H1 (cell line): ENCODE measurements around the gene SRSF8. TPM values are rescaled to one million over a fixed set of nuclear protein-coding genes. Genes with fewer than 3 reads are reported as not detected.

ENCODE experiments used
- CTCF ChIA-PET: fragments of 300-600 bp; sonication (Branson Sonifier 250); formaldehyde crosslinking; loops from one replicate; lab custom pipeline; 2021; ENCODE audit not compliant: partially characterized antibody; lab: Charles Lee
- POLR2A ChIA-PET: fragments of 300-600 bp; sonication (Branson Sonifier 250); formaldehyde crosslinking; loops from one replicate; lab custom pipeline; 2021; ENCODE audit warnings: inconsistent platforms; ENCODE audit not compliant: partially characterized antibody; lab: Charles Lee
- DNase-seq, 2 experiments: peaks; one replicate each; pipeline versions ENCODE4 v3.0.0 to v3.0.0-alpha.2; 2010 to 2022; ENCODE audit warnings: low spot score in 2 of 2, low read depth in 1 of 2, mixed read lengths in 1 of 2
- FAIRE-seq: peaks from 2 replicates; lab custom pipeline; 2011; peaks lifted over from hg19 to GRCh38; lab: Jason Lieb, UNC
- H2AFZ ChIP-seq: 2 replicates; pipeline ENCODE4 v1.8.1; 2012; ENCODE audit warnings: low read length, inconsistent platforms
- H2AK5ac ChIP-seq: 2 replicates; pipeline ENCODE4 v1.6.1; 2013; ENCODE audit warnings: low read depth, low read length
- H2BK120ac ChIP-seq: replicated peaks from 2 replicates; pipeline ENCODE3; 2013; ENCODE audit warnings: low read depth, low read length, inconsistent platforms
- H2BK12ac ChIP-seq: 2 replicates; pipeline ENCODE4 v1.6.1; 2013; ENCODE audit warnings: low read depth, low read length
- H2BK15ac ChIP-seq: 2 replicates; pipeline ENCODE4 v1.6.1; 2013; ENCODE audit warnings: low read length
- H2BK20ac ChIP-seq: 2 replicates; pipeline ENCODE4 v1.6.1; 2013; ENCODE audit warnings: low read length
- H2BK5ac ChIP-seq: 2 replicates; pipeline ENCODE4 v1.6.1; 2013; ENCODE audit warnings: low read depth, low read length
- H3K14ac ChIP-seq: 2 replicates; pipeline ENCODE4 v1.6.1; 2013; ENCODE audit warnings: inconsistent platforms; ENCODE audit not compliant: insufficient read length
- H3K18ac ChIP-seq: 2 replicates; pipeline ENCODE4 v1.6.1; 2013; ENCODE audit warnings: low read length; ENCODE audit errors: extremely low read depth
- H3K23ac ChIP-seq: 2 replicates; pipeline ENCODE4 v1.6.1; 2013; ENCODE audit warnings: inconsistent platforms; ENCODE audit not compliant: insufficient read length
- H3K23me2 ChIP-seq: 2 replicates; pipeline ENCODE4 v1.6.1; 2013; ENCODE audit warnings: low read depth, low read length
- H3K27ac ChIP-seq: 2 replicates; pipeline ENCODE4 v1.6.1; 2011; ENCODE audit warnings: low read depth, low read length, inconsistent platforms
- H3K27me3 ChIP-seq, 4 experiments: replicated peaks in 1 of 4; 1 replicate in 1 of 4; 2 replicates in 3 of 4; pipeline versions ENCODE4 v1.6.1 to v1.8.1; 2011 to 2013; ENCODE audit warnings: low read length in 3 of 4, mild to moderate bottlenecking in 3 of 4, inconsistent platforms in 2 of 4, mixed read lengths in 2 of 4, moderate library complexity in 1 of 4; ENCODE audit not compliant: control insufficient read depth in 3 of 4, insufficient read depth in 3 of 4; ENCODE audit errors: extremely low read depth in 1 of 4
- H3K36me3 ChIP-seq, 4 experiments: 2 replicates each; pipeline versions ENCODE4 v1.6.1 to v1.8.1; 2011 to 2013; ENCODE audit warnings: mild to moderate bottlenecking in 4 of 4, low read length in 3 of 4, moderate library complexity in 2 of 4, control low read depth in 1 of 4, inconsistent platforms in 1 of 4; ENCODE audit not compliant: insufficient read depth in 4 of 4, control insufficient read depth in 2 of 4
- H3K4ac ChIP-seq: replicated peaks from 2 replicates; pipeline ENCODE3; 2013; ENCODE audit warnings: low read length, low read depth, mixed read lengths, inconsistent platforms; ENCODE audit not compliant: insufficient read length
- H3K4me1 ChIP-seq, 4 experiments: replicated peaks in 1 of 4; 1 replicate in 1 of 4; 2 replicates in 3 of 4; pipeline versions ENCODE4 v1.6.1 to v1.8.1; 2011 to 2013; ENCODE audit warnings: low read length in 3 of 4, inconsistent platforms in 2 of 4, mixed read lengths in 1 of 4; ENCODE audit not compliant: insufficient read depth in 4 of 4, control insufficient read depth in 3 of 4
- H3K4me2 ChIP-seq, 2 experiments: 2 replicates each; pipeline versions ENCODE4 v1.6.1 to v1.8.1; 2011 to 2013; ENCODE audit warnings: low read depth in 2 of 2, low read length in 2 of 2, control low read depth in 1 of 2, inconsistent platforms in 1 of 2, mild to moderate bottlenecking in 1 of 2; ENCODE audit not compliant: insufficient read depth in 1 of 2
- H3K4me3 ChIP-seq, 4 experiments: fragments of 200-600, 300-600 bp in 1 of 4; sonication (generic), shearing (Covaris generic), sonication (Bioruptor Twin) in 1 of 4; 2 replicates each; pipeline versions ENCODE4 v1.5.1 to v1.8.1; 2011 to 2016; ENCODE audit warnings: low read length in 4 of 4, low read depth in 3 of 4, control low read depth in 2 of 4, inconsistent platforms in 2 of 4, mild to moderate bottlenecking in 2 of 4, mixed read lengths in 1 of 4, moderate library complexity in 1 of 4; ENCODE audit not compliant: insufficient read depth in 2 of 4; ENCODE audit errors: extremely low read depth in 1 of 4
- H3K56ac ChIP-seq: replicated peaks from 2 replicates; pipeline ENCODE3; 2013; ENCODE audit warnings: low read depth, mild to moderate bottlenecking, mixed read lengths, low read length, inconsistent platforms; ENCODE audit not compliant: insufficient read length
- H3K79me1 ChIP-seq: 2 replicates; pipeline ENCODE4 v1.6.1; 2013; ENCODE audit warnings: low read depth, low read length, control low read depth
- H3K79me2 ChIP-seq, 2 experiments: 2 replicates each; pipeline versions ENCODE4 v1.6.1 to v1.8.1; 2012 to 2013; ENCODE audit warnings: low read length in 2 of 2, mild to moderate bottlenecking in 2 of 2, inconsistent platforms in 1 of 2; ENCODE audit not compliant: insufficient read depth in 2 of 2, control insufficient read depth in 1 of 2
- H3K9ac ChIP-seq, 4 experiments: replicated peaks in 1 of 4; 1 replicate in 1 of 4; 2 replicates in 3 of 4; pipeline versions ENCODE4 v1.6.1 to v1.8.1; 2011 to 2013; ENCODE audit warnings: low read depth in 3 of 4, low read length in 3 of 4, control low read depth in 2 of 4, mild to moderate bottlenecking in 2 of 4, moderate library complexity in 2 of 4, inconsistent platforms in 1 of 4; ENCODE audit errors: extremely low read depth in 1 of 4
- H3K9me3 ChIP-seq, 2 experiments: 2 replicates each; pipeline versions ENCODE4 v1.6.1 to v1.8.1; 2012 to 2013; ENCODE audit warnings: mild to moderate bottlenecking in 2 of 2, moderate library complexity in 2 of 2, control low read depth in 1 of 2, inconsistent platforms in 1 of 2, low read depth in 1 of 2, low read length in 1 of 2, mixed read lengths in 1 of 2; ENCODE audit not compliant: insufficient read depth in 2 of 2
- H4K20me1 ChIP-seq, 2 experiments: replicated peaks in 1 of 2; 2 replicates each; pipeline versions ENCODE3 to v1.8.1; 2011 to 2013; ENCODE audit warnings: inconsistent platforms in 2 of 2, low read length in 2 of 2, mild to moderate bottlenecking in 1 of 2; ENCODE audit not compliant: insufficient read depth in 2 of 2, control insufficient read depth in 1 of 2
- H4K5ac ChIP-seq: 2 replicates; pipeline ENCODE4 v1.6.1; 2013; ENCODE audit warnings: low read length, low read depth, mixed read lengths, inconsistent platforms; ENCODE audit not compliant: insufficient read length
- H4K8ac ChIP-seq: 2 replicates; pipeline ENCODE4 v1.8.0; 2013; ENCODE audit warnings: mild to moderate bottlenecking, moderate library complexity, low read length, inconsistent platforms; ENCODE audit not compliant: insufficient read depth; ENCODE audit errors: extremely low read depth
- H4K91ac ChIP-seq: replicated peaks from 2 replicates; pipeline ENCODE3; 2013; ENCODE audit warnings: low read length, mixed read lengths, inconsistent platforms; ENCODE audit not compliant: insufficient read length
- ASH2L ChIP-seq: fragments of 200-600, 300-600 bp; sonication (generic); IDR thresholded peaks from one replicate; pipeline ENCODE4 v1.7.1; 2017; ENCODE audit warnings: low read length
- BRCA1 ChIP-seq: IDR thresholded peaks from 2 replicates; pipeline ENCODE4 v1.6.1; 2012; ENCODE audit warnings: low read depth, low read length, improper control_type of control experiment
- CREB1 ChIP-seq: IDR thresholded peaks from 2 replicates; pipeline ENCODE4 v1.6.1; 2012; ENCODE audit warnings: inconsistent platforms
- E2F6 ChIP-seq: IDR thresholded peaks from 2 replicates; pipeline ENCODE4 v1.6.1; 2012; ENCODE audit warnings: inconsistent platforms
- EZH2 ChIP-seq: fragments of 200-600 bp; sonication (generic); IDR thresholded peaks from 2 replicates; pipeline ENCODE4 v1.7.1; 2012; ENCODE audit warnings: low read depth, mild to moderate bottlenecking, moderate library complexity, low read length, inconsistent platforms; ENCODE audit not compliant: severe bottlenecking
- GTF2F1 ChIP-seq: IDR thresholded peaks from 2 replicates; pipeline ENCODE4 v1.6.1; 2012; ENCODE audit warnings: low read depth, low read length, improper control_type of control experiment, borderline replicate concordance
- NRF1 ChIP-seq: IDR thresholded peaks from 2 replicates; pipeline ENCODE4 v1.6.1; 2011; ENCODE audit warnings: mild to moderate bottlenecking, low read depth, low read length, improper control_type of control experiment
- SP1 ChIP-seq: IDR thresholded peaks from 2 replicates; pipeline ENCODE4 v1.6.1; 2011; ENCODE audit warnings: low read depth, low read length
- TCF12 ChIP-seq: IDR thresholded peaks from 2 replicates; pipeline ENCODE4 v1.6.1; 2011; ENCODE audit warnings: low read depth, mild to moderate bottlenecking, low read length
- TEAD4 ChIP-seq: IDR thresholded peaks from 2 replicates; pipeline ENCODE4 v1.6.1; 2012; ENCODE audit warnings: low read depth, low read length, inconsistent platforms, mixed read lengths
- WGBS, 2 experiments: shearing (Covaris generic) in 1 of 2; methylation state at CpG; one replicate each; pipeline versions ENCODE4 v1.1.6 to v1.1.7; 2013 to 2015; ENCODE audit warnings: low lambda C conversion rate in 2 of 2, mixed read lengths in 2 of 2, inconsistent platforms in 1 of 2, low coverage in 1 of 2, missing lambda C conversion rate in 1 of 2; ENCODE audit not compliant: insufficient replicate concordance in 2 of 2, insufficient coverage in 1 of 2, insufficient read length in 1 of 2; ENCODE audit errors: extremely low coverage in 1 of 2, missing lambda C conversion rate in 1 of 2; 5-methylcytosine and 5-hydroxymethylcytosine counted together
- polyA plus RNA-seq, 7 experiments: library from polyadenylated mRNA; depleted of rRNA in 3 of 7; stranded (reverse) in 5 of 7; unstranded in 2 of 7; fragments of >200 nt in 5 of 7; fragments of 200-250 nt in 2 of 7; gene quantifications; 1 replicate in 5 of 7; 2 replicates in 1 of 7; 4 replicates in 1 of 7; pipeline versions ENCODE4 v1.2.1 to v1.2.3, GENCODE V29; 2011 to 2013; ENCODE audit warnings: missing spikeins in 2 of 7, mixed read lengths in 2 of 7
- total RNA-seq: library from RNA; stranded (reverse); fragmentation: NEBNext Ultra II Directional; extraction: Animal tissue kit (Norgen Biotek cat#: 25700); gene quantifications from 2 replicates; pipeline ENCODE4 v1.2.1, GENCODE V29; 2021
- TF ChIP-seq, protein P1 (sequence below): IDR thresholded peaks from 2 replicates; pipeline ENCODE4 v1.6.1; 2011; ENCODE audit warnings: low read length, improper control_type of control experiment

SRSF8 gene
- total and polyA plus RNA-seq, 2 of the 8 experiments (the other 6 are each of a cell fraction or from before 2014, with no cell fraction given), result 13.2 to 18.5 TPM

DNA sequence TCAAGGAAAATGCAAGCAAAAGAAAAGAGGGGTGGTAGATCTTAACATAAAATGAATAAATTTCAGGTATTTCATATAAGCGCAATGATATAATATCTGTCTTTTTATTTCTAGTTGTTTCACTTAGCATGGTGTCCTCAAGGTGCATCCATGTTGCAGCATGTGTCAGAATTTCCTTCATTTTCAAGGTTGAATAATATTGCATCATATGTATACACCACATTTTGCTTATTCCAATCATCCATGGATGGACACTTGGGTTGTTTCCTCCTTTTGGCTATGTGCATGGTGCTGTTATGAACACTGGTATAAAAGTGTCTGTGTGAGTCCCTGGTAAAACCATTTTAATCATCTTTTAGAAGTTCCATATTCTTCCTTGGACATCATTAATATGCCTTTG is 24.5 kb upstream of the SRSF8 start:
- Histone ChIP-seq H2BK12ac (no peak overlapping the region), H3K79me2 (no peaks in the 10 kb centered on the region), H2BK5ac (no peak overlapping the region), H4K20me1 (no peaks in the 10 kb centered on the region), H4K5ac (no peak overlapping the region), H3K56ac (no peak overlapping the region), H2BK15ac (no peak overlapping the region), H3K14ac (no peak overlapping the region), H2BK20ac (no peak overlapping the region), H3K9ac (no peak overlapping the region), H3K23me2 (no peaks in the 10 kb centered on the region), H3K27ac (no peak overlapping the region), H3K4ac (no peak overlapping the region), H2AFZ (no peak overlapping the region), H3K4me2 (no peak overlapping the region), H2BK120ac (no peak overlapping the region), H4K8ac (no peak overlapping the region), H3K23ac (no peak overlapping the region), H3K9me3 (peaks cover 0 to 4% of the 10 kb centered on the region in 2 experiments; a peak in 2 of 4 replicates), H3K18ac (no peak overlapping the region), H2AK5ac (no peak overlapping the region), H4K91ac (no peak overlapping the region), H3K36me3 (no peaks in the 10 kb centered on the region), H3K27me3 (no peaks in the 10 kb centered on the region; a peak in 1 of 7 replicates), H3K4me3 (no peak overlapping the region), H3K4me1 (no peaks in the 10 kb centered on the region), H3K79me1 (no peaks in the 10 kb centered on the region)
- CTCF ChIA-PET, result interaction anchor here (1.2 to 1.5 kb wide), 2 partner anchors 12 to 31 kb away, joined by 3 to 4 read pairs; no protein-coding TSS in a partner anchor
- 89% methylated on average over 1 of the region's 1 CpG; no CpG with 5 or more reads in 1 of the 2 experiments for WGBS, 2 experiments
- DNase-seq (no peak), FAIRE-seq (no peak)
- POLR2A ChIA-PET, result interaction anchor here (0.9 kb wide), 1 partner anchor 25 kb away, joined by 3 read pairs; no protein-coding TSS in a partner anchor
- TF ChIP-seq TCF12, result no peak
- TF ChIP-seq TEAD4, result no peak
- no peak for TF ChIP-seq EZH2
- TF ChIP-seq NRF1, result no peak
- no peak for TF ChIP-seq CREB1
- TF ChIP-seq BRCA1, result no peak
- TF ChIP-seq, protein P1, sequence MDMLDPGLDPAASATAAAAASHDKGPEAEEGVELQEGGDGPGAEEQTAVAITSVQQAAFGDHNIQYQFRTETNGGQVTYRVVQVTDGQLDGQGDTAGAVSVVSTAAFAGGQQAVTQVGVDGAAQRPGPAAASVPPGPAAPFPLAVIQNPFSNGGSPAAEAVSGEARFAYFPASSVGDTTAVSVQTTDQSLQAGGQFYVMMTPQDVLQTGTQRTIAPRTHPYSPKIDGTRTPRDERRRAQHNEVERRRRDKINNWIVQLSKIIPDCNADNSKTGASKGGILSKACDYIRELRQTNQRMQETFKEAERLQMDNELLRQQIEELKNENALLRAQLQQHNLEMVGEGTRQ, result no peak
- TF ChIP-seq GTF2F1, result no peak
- no peak for TF ChIP-seq SP1
- no peak for TF ChIP-seq ASH2L
- no peak for TF ChIP-seq E2F6
